Activated CD4-positive, alpha-beta T cell treated with anti-CD3 and anti-CD28 coated beads, Interleukin-10, Interleukin-2, amounts not matched to agents 100 ng/mL and 50 ng/mL, durations not matched to agents 16 hours and 8 hours (primary cell): ENCODE data around the gene CYP4Z1.
"Not testable (repeated sequence)": the region's sequence is repeated elsewhere in the genome, so short reads cannot be mapped to it uniquely, and the experiment has no call there.

Experiments used
- DNase-seq: peaks from one replicate; pipeline ENCODE4 v3.0.0-alpha.2; 2020

The CYP4Z1 gene

GRCh38 chr1:47129489-47130230 is 62.6 kb downstream of the CYP4Z1 start:
- DNase-seq, result not testable (repeated sequence)

- DNase-seq, result not testable (repeated sequence)
Observed at GRCh38 chr1:47132665-47133064, 65.6 kb downstream of the CYP4Z1 start.

- no peak for DNase-seq
Observed at GRCh38 chr1:47137198-47137597, 70.2 kb downstream of the CYP4Z1 start, which contains the start of gene CYP4A22. Gene CYP4A22, plus strand, starts transcription at chr1:47137441. Its CDS starts 45 bp downstream, at chr1:47137486.

GRCh38 chr1:47137925-47138615 is 71.0 kb downstream of the CYP4Z1 start:
- DNase-seq, result no peak

- not testable (repeated sequence) for DNase-seq
Observed at GRCh38 chr1:47140358-47140757, 73.3 kb downstream of the CYP4Z1 start.

GRCh38 chr1:47143654-47144053 is 76.6 kb downstream of the CYP4Z1 start:
- DNase-seq, result not testable (repeated sequence)

GRCh38 chr1:47146495-47146894 is 79.5 kb downstream of the CYP4Z1 start:
- not testable (repeated sequence) for DNase-seq

- DNase-seq, result no peak
Observed at GRCh38 chr1:47147047-47147785, 80.2 kb downstream of the CYP4Z1 start.

GRCh38 chr1:47149162-47149561 is 82.1 kb downstream of the CYP4Z1 start:
- not testable (repeated sequence) for DNase-seq

GRCh38 chr1:47156457-47156856 is 89.4 kb downstream of the CYP4Z1 start:
- DNase-seq, result not testable (repeated sequence)

GRCh38 chr1:47157957-47158356 is 90.9 kb downstream of the CYP4Z1 start:
- DNase-seq, result not testable (repeated sequence)

GRCh38 chr1:47160716-47161115 is 93.7 kb downstream of the CYP4Z1 start:
- DNase-seq, result no peak

- DNase-seq, result no peak
Observed at GRCh38 chr1:47161298-47162040, 94.4 kb downstream of the CYP4Z1 start.

GRCh38 chr1:47164552-47164951 is 97.5 kb downstream of the CYP4Z1 start:
- DNase-seq, result no peak
